B cell (primary cell): Measurements from ENCODE around the gene THEM5.

ENCODE experiments used
- CTCF ChIP-seq: fragments of 200-600 bp; IDR thresholded peaks from one replicate; pipeline ENCODE4 v1.8.0; 2022; ENCODE audit warnings: antibody characterized with exemption, mild to moderate bottlenecking
- EZH2 ChIP-seq: IDR thresholded peaks from 2 replicates; pipeline ENCODE4 v1.6.1; 2012; ENCODE audit warnings: borderline replicate concordance, low read depth, mild to moderate bottlenecking, moderate library complexity, low read length; ENCODE audit not compliant: insufficient read depth, poor library complexity, severe bottlenecking

DNA sequence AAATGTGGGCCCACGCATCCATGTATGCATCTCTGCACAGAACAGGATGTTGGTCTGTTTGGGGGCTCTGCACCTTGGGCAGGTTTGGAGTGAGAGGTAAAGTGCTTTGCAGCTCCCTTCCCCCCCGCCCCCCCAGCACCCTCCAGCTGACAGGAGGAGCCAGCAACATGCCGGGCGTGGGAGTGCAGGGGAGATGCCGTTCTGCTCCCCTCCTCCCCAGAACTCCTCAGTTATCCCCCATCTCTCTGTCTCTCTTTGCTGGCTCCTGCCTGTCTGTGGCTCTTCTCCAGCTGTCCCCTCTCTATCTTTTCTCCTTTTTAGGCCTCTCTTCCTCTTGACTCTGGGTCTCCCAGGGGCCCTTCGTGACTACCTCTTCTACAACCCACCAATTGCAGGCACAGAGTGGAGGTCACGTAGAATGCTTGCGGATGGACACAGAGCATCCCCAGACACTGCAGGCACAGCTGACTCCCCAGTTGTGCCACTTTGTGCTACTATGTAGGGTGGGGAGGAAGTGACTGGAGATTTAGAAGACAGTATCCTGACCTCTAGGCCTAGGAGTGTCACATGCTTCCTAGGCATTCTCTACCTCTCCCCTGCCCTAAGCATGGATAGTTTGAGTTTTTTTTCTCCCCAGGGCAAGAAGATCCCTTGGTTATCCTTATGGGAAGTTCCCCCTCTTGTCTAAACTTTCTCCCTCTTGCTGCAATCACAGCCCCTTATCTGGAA is 20.2 kb downstream of the THEM5 start:
- TF ChIP-seq EZH2 (no peak), CTCF (no peak)
